Left cardiac atrium (tissue), 4 donors: ENCODE data around the gene DSC3. TPM values are rescaled to one million over a fixed set of nuclear protein-coding genes. Genes with fewer than 3 reads are reported as not detected.
"Not testable (repeated sequence)": the region's sequence is repeated elsewhere in the genome, so short reads cannot be mapped to it uniquely, and the experiment has no call there.

ENCODE experiments used
- ATAC-seq, 2 donors: fragments of 200-7000 bp; cut with Tn5 transposase; one replicate each; pipeline ENCODE4 v1.9.1; 2020; ENCODE audit warnings: mild to moderate bottlenecking in 2 of 2, moderate library complexity in 2 of 2
- DNase-seq: peaks from one replicate; pipeline ENCODE4 v3.0.0-alpha.2; 2020
- intact Hi-C, 2 donors: fragments of 100-400 bp; cut with DNase I; formaldehyde crosslinking; loops; one replicate each; pipeline versions ENCODE4 v1.14.1 to v1.15.1; 2022 to 2023
- total RNA-seq, 2 donors: library from RNA; stranded (reverse); fragmentation: NEBNext Ultra II Directional; extraction: Animal tissue kit (Norgen Biotek cat#: 25700); gene quantifications; one replicate each; pipeline ENCODE4 v1.2.1, GENCODE V29; 2021
- donor health status: DM: no; HTN: yes; CAD: no.
- donor health status: DM: no; HTN: yes; CAD: no; lungs with severe emphysema.
- donor health status: DM: yes; HTN: yes; CAD: no.
- donor health status: Dilated cardiomyopathy.

The DSC3 gene
- total RNA-seq, 2 donors from 2014 or later = 0.86 to 1.0 TPM

GRCh38 chr18:30987467-30988241 is 54.9 kb downstream of the DSC3 start:
- peak in 1 of 2 donors; percentile 90 for ATAC-seq
- intact Hi-C loops = no loop called here

DNA sequence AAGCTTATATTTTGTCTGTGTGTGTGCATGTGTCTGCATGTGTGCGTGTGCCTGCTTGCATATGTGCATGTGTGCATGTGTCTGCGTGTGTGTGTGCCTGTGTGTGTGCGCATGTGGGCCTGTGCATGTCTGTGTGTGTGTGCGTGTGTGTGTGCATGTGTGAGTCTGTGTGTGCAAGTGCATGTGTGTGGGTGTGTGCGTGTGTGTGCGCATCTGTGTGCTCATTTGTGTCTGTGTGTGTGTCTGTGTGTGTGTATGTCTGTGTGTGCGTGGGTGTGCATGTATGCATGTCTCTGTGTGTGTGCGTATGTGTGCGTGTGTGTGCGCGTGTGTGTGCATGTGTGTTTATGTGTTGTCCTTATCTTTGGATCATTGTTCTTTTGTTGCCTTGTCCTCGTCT is 56.8 kb downstream of the DSC3 start:
- intact Hi-C loops = no loop called here
- ATAC-seq = no peak
- no peak for DNase-seq

More at GRCh38 chr18:30987467-30988241, 54.9 kb downstream of the DSC3 start:
- DNase-seq = no peak

- intact Hi-C loops = no loop called here
These were observed 60.1 kb downstream of the DSC3 start for GRCh38 chr18:30982285-30982992.

DNA sequence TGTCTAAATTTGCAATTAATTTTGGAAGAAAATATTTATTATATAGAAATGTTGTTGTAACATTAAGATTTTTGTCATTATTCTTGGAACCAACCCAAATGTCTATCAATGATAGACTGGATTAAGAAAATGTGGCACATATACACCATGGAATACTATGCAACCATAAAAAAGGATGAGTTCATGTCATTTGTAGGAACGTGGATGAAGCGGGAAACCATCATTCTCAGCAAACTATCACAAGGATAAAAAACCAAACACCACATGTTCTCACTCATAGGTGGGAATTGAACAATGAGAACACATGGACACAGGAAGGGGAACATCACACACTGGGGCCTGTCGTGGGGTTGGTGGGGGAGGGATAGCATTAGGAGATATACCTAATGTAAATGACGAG is 64.5 kb downstream of the DSC3 start:
- ATAC-seq, DNase-seq: not testable (repeated sequence)
- intact Hi-C loops = loop anchor here in 1 of 2 donors (10.0 kb wide), 1 partner anchor 1103 kb away; no protein-coding TSS in a partner anchor

More at GRCh38 chr18:30982285-30982992, 60.1 kb downstream of the DSC3 start:
- no peak for ATAC-seq
- no peak for DNase-seq

DNA sequence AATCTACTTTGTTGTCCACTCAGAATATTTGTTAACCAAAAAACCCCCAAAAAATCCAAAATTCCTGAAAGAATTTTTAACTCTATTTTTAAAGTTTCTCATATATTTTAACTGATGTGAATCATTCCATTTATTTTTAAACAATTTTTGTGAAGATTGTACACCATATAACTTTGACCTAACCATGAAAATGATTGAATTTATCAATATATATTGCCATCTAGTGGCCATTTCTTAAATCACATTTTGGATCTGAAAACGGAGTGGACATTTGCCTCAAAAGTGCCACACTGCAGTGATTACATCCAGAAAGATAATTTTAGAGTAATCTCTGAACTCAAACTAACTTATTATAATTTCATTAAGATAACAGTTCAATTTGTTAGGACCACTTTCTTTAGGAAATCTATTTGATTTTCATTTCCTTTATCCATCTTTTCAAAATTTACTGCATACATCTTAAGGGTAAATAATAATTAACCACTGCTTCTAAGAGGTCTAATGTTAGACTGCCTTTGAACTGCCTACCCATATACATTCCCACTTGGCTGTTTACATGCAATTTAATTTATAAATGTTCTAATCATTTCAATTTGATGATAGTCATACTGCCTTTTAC is 71.1 kb downstream of the DSC3 start:
- DNase-seq (no peak), ATAC-seq (no peak)
- intact Hi-C loops = loop anchor here in 1 of 2 donors (10.0 kb wide), 1 partner anchor 1097 kb away; no protein-coding TSS in a partner anchor

DNA sequence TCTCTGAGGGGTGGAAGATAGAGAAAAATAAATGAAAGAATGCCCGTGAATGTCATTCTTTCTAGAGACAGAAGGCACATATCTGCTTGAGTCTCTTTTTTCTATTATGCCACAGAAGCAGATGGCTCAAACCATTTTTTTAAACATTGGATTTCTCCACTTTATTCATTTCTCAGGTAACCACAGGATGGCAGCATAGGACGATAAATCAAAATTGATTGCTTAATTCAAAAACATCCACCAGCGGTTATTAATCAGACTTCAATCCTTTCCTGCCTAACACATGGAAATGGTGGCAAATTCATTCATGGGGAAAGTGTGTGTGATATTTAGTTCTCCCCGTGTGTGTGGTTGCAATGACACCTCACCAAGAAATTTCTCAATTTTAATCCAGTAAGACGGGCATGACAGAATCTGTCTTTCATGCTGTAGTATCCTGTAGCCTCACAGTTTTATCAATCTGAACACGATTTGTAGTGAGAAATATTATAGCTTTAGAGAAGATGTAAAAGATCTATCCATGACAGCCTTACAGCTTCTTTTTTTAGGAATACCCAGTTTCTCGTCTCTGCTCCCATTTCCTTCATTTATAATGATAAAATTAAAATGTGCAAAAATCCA is 72.2 kb downstream of the DSC3 start:
- DNase-seq (no peak), ATAC-seq (peak in 1 of 2 donors; percentile 49)
- intact Hi-C loops = loop anchor here in 1 of 2 donors (10.0 kb wide), 1 partner anchor 1096 kb away; no protein-coding TSS in a partner anchor

DNA sequence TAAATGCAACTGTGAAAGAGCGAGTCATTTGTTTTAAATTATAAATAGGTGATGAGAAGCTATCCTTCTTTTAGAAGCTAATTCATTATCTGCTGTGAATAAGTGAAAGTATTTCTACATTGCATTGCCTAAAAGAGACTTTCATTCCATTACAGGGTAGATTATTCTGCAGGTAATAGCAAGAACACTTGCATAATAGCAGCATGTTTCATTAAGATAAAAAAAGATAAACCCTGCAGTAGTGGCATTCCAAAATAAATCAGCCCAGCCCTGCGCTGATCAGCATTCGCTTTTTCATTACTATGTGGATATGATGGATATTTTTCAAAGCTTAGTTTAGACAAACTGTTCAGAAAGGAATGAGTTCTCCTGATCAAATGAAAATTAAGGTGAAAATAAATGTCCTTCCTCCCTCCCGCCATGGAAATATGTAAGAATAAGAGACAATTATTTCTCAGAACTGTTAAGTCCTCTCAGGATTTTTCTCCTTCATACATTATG is 72.8 kb downstream of the DSC3 start:
- DNase-seq (no peak), ATAC-seq (peak in 1 of 2 donors; percentile 54)
- intact Hi-C loops = loop anchor here in 1 of 2 donors (10.0 kb wide), 1 partner anchor 1095 kb away; no protein-coding TSS in a partner anchor

- DNase-seq (no peak), ATAC-seq (no peak)
- intact Hi-C loops = no loop called here
These were observed 74.8 kb downstream of the DSC3 start for GRCh38 chr18:30967701-30968100.

GRCh38 chr18:30965237-30965636 is 77.3 kb downstream of the DSC3 start:
- intact Hi-C loops = no loop called here
- DNase-seq (no peak), ATAC-seq (no peak)

DNA sequence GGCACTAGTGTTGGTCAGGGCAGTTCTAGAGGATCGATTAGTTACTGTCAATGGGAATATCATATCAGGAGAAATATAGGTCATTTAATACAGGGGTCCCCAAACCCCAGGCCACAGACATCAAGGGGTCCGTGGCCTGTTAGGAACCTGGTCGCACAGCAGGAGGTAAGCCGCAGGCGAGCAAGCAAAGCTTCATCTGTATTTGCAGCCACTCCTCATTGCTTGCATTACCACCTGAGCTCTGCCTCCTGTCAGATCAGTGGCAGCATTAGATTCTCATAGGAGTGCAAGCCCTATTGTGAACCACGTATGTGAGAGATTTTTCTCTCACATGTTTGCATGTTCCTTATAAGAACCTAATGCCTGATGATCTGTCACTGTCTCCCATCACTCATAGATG is 81.9 kb downstream of the DSC3 start:
- intact Hi-C loops = no loop called here
- ATAC-seq (no peak), DNase-seq (no peak)

GRCh38 chr18:30957066-30957465 is 85.5 kb downstream of the DSC3 start:
- intact Hi-C loops = no loop called here
- ATAC-seq = no peak
- no peak for DNase-seq

DNA sequence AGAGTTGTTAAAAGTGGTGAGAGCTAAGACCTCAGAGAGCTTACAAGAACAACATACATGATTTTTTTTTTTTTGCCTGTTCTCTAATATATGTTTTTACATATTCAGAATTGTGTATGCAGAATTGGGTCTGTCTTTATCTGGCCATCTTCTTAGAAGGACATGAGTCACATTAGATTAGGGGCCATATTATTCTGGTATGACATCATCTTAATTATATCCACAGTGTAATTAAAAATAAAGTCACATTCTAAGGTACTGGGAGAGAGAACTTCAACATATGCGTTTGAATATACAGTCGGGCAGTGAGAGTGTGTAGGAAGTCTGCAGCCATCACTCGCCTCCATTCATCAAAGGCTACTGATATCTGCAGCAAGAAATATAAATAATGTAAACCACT is 88.3 kb downstream of the DSC3 start:
- ATAC-seq (no peak), DNase-seq (no peak)
- intact Hi-C loops = no loop called here

DNA sequence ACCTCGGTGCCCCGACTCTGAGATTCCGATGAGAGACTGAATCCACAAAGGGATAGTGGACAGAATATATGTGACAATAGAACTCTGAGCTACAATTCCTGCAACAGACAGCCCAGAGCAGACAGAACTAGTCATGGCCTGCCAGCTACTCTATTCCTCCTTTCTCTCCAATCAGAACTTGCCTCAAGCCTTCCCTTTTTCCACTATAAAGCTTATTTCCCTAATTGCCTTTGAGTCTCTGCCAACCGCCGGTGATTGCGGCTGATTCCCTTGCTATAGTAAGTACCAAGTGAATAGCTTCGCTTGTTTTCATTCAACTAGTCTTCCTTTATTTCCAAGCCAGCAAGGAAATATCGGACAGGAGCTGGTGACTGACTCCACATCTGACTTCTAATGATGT is 96.8 kb downstream of the DSC3 start:
- intact Hi-C loops = no loop called here
- no peak for ATAC-seq

DNA sequence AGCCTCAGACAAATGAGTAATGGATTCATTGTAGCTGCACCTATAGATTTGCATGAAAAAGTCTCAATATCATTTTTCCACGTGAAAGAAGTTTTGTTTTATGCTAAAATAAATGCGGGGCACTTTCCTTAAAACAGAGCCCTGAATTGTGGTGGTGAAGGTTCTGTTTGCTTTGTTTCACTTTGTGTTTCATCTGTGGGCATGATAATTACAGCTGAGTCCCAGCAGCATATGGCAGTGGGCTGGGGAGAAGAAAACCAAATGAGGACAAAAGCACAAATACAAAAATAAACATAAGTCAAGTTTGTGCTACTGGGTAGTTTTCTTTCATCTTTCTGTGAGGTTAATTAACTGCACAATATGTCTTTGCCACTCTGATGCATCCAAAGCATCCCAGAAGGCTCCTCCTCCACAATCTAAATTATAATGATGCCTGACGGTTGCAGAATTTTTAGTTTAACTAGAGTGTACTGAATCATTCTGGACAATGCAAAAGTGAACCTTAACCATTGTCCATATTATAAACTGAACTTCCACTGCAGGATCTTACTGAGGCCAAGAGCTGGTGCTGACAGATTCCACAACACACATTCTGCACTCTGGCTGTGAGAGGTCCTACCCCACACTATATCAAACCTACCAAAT is 97.6 kb downstream of the DSC3 start:
- no peak for ATAC-seq
- intact Hi-C loops = no loop called here
- no peak for DNase-seq

More for the DNA sequence above, 96.8 kb downstream of the DSC3 start:
- DNase-seq = no peak

- ATAC-seq (no peak), DNase-seq (no peak)
- intact Hi-C loops = no loop called here
These were observed 101.5 kb downstream of the DSC3 start for GRCh38 chr18:30940952-30941539.
